Measurements from ENCODE around the gene ITSN2.

The ITSN2 gene

GRCh38 chr2:24175631-24176187, 184.6 kb downstream of the ITSN2 start:
- DNase-seq (ENCODE audit: low spot score) = no peak

GRCh38 chr2:24174851-24175277, 185.5 kb downstream of the ITSN2 start, which contains the start of gene FAM228A:
Gene FAM228A (plus strand): TSS chr2:24175053. CDS start chr2:24175481, 428 bp downstream.
- DNase-seq (ENCODE audit: low spot score) = no peak

GRCh38 chr2:24169023-24169422, 191.3 kb downstream of the ITSN2 start:
- DNase-seq (ENCODE audit: low spot score) = no peak

GRCh38 chr2:24164416-24164973, 195.8 kb downstream of the ITSN2 start:
- DNase-seq (ENCODE audit: low spot score) = peak; percentile 24

GRCh38 chr2:24163601-24164000, 196.7 kb downstream of the ITSN2 start:
- no peak for DNase-seq (ENCODE audit: low spot score)

GRCh38 chr2:24163186-24163585, 197.2 kb downstream of the ITSN2 start:
- DNase-seq (ENCODE audit: low spot score) = no peak

GRCh38 chr2:24162494-24162893, 197.8 kb downstream of the ITSN2 start:
- no peak for DNase-seq (ENCODE audit: low spot score)

- DNase-seq (ENCODE audit: low spot score) = no peak
Measured at GRCh38 chr2:24160761-24161160, 199.6 kb downstream of the ITSN2 start.

- no peak for DNase-seq (ENCODE audit: low spot score)
Measured at GRCh38 chr2:24159708-24160107, 200.6 kb downstream of the ITSN2 start.

GRCh38 chr2:24158131-24158530, 202.2 kb downstream of the ITSN2 start:
- no peak for DNase-seq (ENCODE audit: low spot score)

GRCh38 chr2:24153478-24153877, 206.9 kb downstream of the ITSN2 start:
- DNase-seq (ENCODE audit: low spot score) = no peak

All from CD4-positive, alpha-beta T cell treated with Interleukin-2 at 100 ng/mL for 4 hours (primary cell).